HG02759 (cell line): ENCODE data around the gene C5orf46.

Experiments used
- ATAC-seq: cut with Tn5 transposase; IDR thresholded peaks from one replicate; pipeline ENCODE4 v1.9.1; 2021; ENCODE audit warnings: mild to moderate bottlenecking, moderate library complexity; ENCODE audit not compliant: unreplicated experiment

C5orf46 gene

GRCh38 chr5:147859962-147860640 lies 46.2 kb downstream of the C5orf46 start:
- ATAC-seq, result no peak

- no peak for ATAC-seq
Measured at GRCh38 chr5:147858565-147858964, 47.8 kb downstream of the C5orf46 start.

- peak; percentile 89 for ATAC-seq
Measured at GRCh38 chr5:147857302-147858129, 48.8 kb downstream of the C5orf46 start.

- ATAC-seq, result no peak
Measured at GRCh38 chr5:147856801-147857200, 49.5 kb downstream of the C5orf46 start.

GRCh38 chr5:147855774-147856069 lies 50.6 kb downstream of the C5orf46 start:
- no peak for ATAC-seq

- no peak for ATAC-seq
Measured at GRCh38 chr5:147854894-147855773, 51.2 kb downstream of the C5orf46 start.

GRCh38 chr5:147854331-147854730 lies 52.0 kb downstream of the C5orf46 start:
- no peak for ATAC-seq

GRCh38 chr5:147853372-147853987 lies 52.9 kb downstream of the C5orf46 start:
- ATAC-seq, result no peak

GRCh38 chr5:147852365-147852764 lies 54.0 kb downstream of the C5orf46 start:
- ATAC-seq, result no peak

- no peak for ATAC-seq
Measured at GRCh38 chr5:147851578-147851977, 54.8 kb downstream of the C5orf46 start.

GRCh38 chr5:147849226-147849625 lies 57.1 kb downstream of the C5orf46 start:
- no peak for ATAC-seq

- no peak for ATAC-seq
Measured at GRCh38 chr5:147845618-147846017, 60.7 kb downstream of the C5orf46 start.

GRCh38 chr5:147844846-147845245 lies 61.5 kb downstream of the C5orf46 start:
- ATAC-seq, result no peak

GRCh38 chr5:147842869-147843268 lies 63.5 kb downstream of the C5orf46 start:
- ATAC-seq, result no peak
